OCI-LY3 (cell line): Measurements from ENCODE around the gene PCDHB9.
"Not testable (repeated sequence)": the region's sequence is repeated elsewhere in the genome, so short reads cannot be mapped to it uniquely, and the experiment has no call there.

Experiments used
- CTCF ChIP-seq: fragments of 200-600, 300-600 bp; sonication (generic); IDR thresholded peaks from 2 replicates; pipeline ENCODE4 v1.5.1; 2014; ENCODE audit warnings: antibody characterized with exemption, low read length, low read depth
- EZH2phosphoT487 ChIP-seq: fragments of 200-600 bp; shearing (Covaris generic); IDR thresholded peaks from 2 replicates; pipeline ENCODE4 v1.6.1; 2018; ENCODE audit warnings: antibody characterized with exemption, mixed run types, low read depth

GRCh38 chr5:141213656-141214339 lies 26.8 kb downstream of the PCDHB9 start, which contains the start of gene PCDHB13:
- not testable (repeated sequence) for TF ChIP-seq CTCF, EZH2phosphoT487
